Urothelium cell line (cell line): ENCODE results near the gene ARHGEF16.

Source experiments
- DNase-seq: peaks from one replicate; pipeline ENCODE4 v3.0.0; 2011; ENCODE audit warnings: low spot score, mixed read lengths
- FAIRE-seq: peaks from 2 replicates; lab custom pipeline; 2011; peaks lifted over from hg19 to GRCh38; lab: Jason Lieb, UNC

ARHGEF16 gene

GRCh38 chr1:3435666-3436065 lies 18.8 kb upstream of the ARHGEF16 start:
- no peak for FAIRE-seq

GRCh38 chr1:3436451-3436850 lies 18.0 kb upstream of the ARHGEF16 start:
- FAIRE-seq (no peak), DNase-seq (no peak)

More at GRCh38 chr1:3435666-3436065, 18.8 kb upstream of the ARHGEF16 start:
- no peak for DNase-seq

GRCh38 chr1:3436901-3437300 lies 17.6 kb upstream of the ARHGEF16 start:
- FAIRE-seq, result no peak
- no peak for DNase-seq

GRCh38 chr1:3438661-3439180 lies 15.7 kb upstream of the ARHGEF16 start:
- no peak for DNase-seq
- FAIRE-seq, result no peak

- FAIRE-seq, result no peak
- no peak for DNase-seq
These were observed 14.8 kb upstream of the ARHGEF16 start for GRCh38 chr1:3439346-3440299.

GRCh38 chr1:3440300-3440681 lies 14.2 kb upstream of the ARHGEF16 start:
- FAIRE-seq (no peak), DNase-seq (no peak)

GRCh38 chr1:3440711-3441409 lies 13.6 kb upstream of the ARHGEF16 start:
- DNase-seq (no peak), FAIRE-seq (no peak)

- FAIRE-seq, result no peak
- DNase-seq, result no peak
These were observed 13.0 kb upstream of the ARHGEF16 start for GRCh38 chr1:3441410-3441847.

GRCh38 chr1:3441880-3442279 lies 12.6 kb upstream of the ARHGEF16 start:
- DNase-seq, result no peak
- FAIRE-seq, result no peak

- DNase-seq (no peak), FAIRE-seq (no peak)
These were observed 12.1 kb upstream of the ARHGEF16 start for GRCh38 chr1:3442331-3442730.

GRCh38 chr1:3442901-3443300 lies 11.6 kb upstream of the ARHGEF16 start:
- FAIRE-seq, result no peak
- no peak for DNase-seq

- DNase-seq (no peak), FAIRE-seq (no peak)
These were observed 10.7 kb upstream of the ARHGEF16 start for GRCh38 chr1:3443807-3444206.

- FAIRE-seq, result no peak
These were observed 10.2 kb upstream of the ARHGEF16 start for GRCh38 chr1:3444298-3444697.

GRCh38 chr1:3444736-3445135 lies 9.7 kb upstream of the ARHGEF16 start:
- no peak for FAIRE-seq
- DNase-seq, result no peak

More at GRCh38 chr1:3444298-3444697, 10.2 kb upstream of the ARHGEF16 start:
- no peak for DNase-seq

- no peak for FAIRE-seq
- no peak for DNase-seq
These were observed 4.1 kb upstream of the ARHGEF16 start for GRCh38 chr1:3450202-3450863.

- no peak for DNase-seq
- no peak for FAIRE-seq
These were observed 3.5 kb upstream of the ARHGEF16 start for GRCh38 chr1:3450983-3451382.

- FAIRE-seq (no peak), DNase-seq (no peak)
These were observed 2.2 kb upstream of the ARHGEF16 start for GRCh38 chr1:3451994-3452865.

GRCh38 chr1:3452866-3453175 lies 1.6 kb upstream of the ARHGEF16 start:
- DNase-seq, result no peak
- no peak for FAIRE-seq

- FAIRE-seq (no peak), DNase-seq (peak; percentile 80)
These were observed 1.2 kb upstream of the ARHGEF16 start for GRCh38 chr1:3453203-3453761.
